ENCODE data around the gene ABCC9.

DNA sequence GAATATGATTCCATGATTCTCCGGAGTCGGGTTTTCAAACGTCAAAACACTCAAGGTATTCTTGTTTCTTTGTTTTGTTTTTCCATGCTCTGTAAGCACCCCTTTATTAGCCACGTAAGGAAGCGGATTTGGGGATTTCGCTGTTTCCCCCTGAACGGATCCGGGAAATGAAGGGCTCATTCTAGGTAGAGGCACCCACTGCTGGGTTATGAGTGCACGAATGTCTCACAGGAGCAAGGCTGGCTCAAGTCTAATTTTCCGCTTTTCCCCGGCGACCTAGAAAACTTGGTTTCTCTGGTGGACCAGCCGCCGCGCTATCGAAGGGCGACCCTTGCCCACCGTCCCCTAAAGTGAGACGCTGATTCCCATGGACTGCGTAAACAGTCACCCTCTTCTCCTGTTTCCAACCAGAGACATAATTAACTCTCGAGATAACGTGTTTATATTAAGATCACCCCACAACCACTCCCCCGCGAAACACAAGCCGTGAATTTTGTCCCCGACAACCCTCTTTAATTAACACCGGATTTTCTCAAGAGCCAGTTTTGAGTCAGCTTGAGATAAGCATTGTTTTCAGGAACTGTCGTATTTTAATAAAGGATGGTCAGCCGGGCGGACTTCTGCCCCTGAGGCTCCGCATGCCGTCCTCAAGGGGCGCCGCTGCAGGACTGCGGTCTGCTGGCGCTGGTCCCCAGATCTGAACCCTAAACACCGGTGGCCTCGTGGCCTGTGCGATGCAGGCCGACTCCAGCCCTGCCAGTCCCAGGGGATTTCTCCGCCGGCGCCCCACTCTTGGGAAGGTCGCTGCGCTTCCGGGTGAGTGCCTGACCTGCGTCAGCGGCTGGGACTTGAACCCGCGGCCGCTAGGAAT lies 515 bp upstream of the ABCC9 start:
- TF ChIP-seq, protein P1, sequence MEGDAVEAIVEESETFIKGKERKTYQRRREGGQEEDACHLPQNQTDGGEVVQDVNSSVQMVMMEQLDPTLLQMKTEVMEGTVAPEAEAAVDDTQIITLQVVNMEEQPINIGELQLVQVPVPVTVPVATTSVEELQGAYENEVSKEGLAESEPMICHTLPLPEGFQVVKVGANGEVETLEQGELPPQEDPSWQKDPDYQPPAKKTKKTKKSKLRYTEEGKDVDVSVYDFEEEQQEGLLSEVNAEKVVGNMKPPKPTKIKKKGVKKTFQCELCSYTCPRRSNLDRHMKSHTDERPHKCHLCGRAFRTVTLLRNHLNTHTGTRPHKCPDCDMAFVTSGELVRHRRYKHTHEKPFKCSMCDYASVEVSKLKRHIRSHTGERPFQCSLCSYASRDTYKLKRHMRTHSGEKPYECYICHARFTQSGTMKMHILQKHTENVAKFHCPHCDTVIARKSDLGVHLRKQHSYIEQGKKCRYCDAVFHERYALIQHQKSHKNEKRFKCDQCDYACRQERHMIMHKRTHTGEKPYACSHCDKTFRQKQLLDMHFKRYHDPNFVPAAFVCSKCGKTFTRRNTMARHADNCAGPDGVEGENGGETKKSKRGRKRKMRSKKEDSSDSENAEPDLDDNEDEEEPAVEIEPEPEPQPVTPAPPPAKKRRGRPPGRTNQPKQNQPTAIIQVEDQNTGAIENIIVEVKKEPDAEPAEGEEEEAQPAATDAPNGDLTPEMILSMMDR (conservative IDR thresholded peaks at IDR 0.05), result no peak
- no peak for TF ChIP-seq ZFX (IDR thresholded peaks at IDR 0.05)

Measured in C4-2B (cell line).